Smooth muscle cell (in vitro differentiated cells): ENCODE results near the gene HSDL2. TPM values are rescaled to one million over a fixed set of nuclear protein-coding genes. Genes with fewer than 3 reads are reported as not detected.
"Not testable (repeated sequence)": the region's sequence is repeated elsewhere in the genome, so short reads cannot be mapped to it uniquely, and the experiment has no call there.

Experiments used
- DNase-seq: peaks from one replicate; lab custom pipeline; 2025; ENCODE audit not compliant: unreplicated experiment; lab: John Stamatoyannopoulos, UW
- H2AFZ ChIP-seq: fragments of 200-600 bp; sonication (generic); 2 replicates; pipeline ENCODE4 v1.6.0; 2016; ENCODE audit warnings: antibody characterized with exemption, low read depth, mild to moderate bottlenecking
- H3F3A ChIP-seq: fragments of 200-600 bp; sonication (generic); 2 replicates; pipeline ENCODE4 v1.6.0; 2017; ENCODE audit warnings: antibody characterized with exemption, low read depth
- H3K27ac ChIP-seq: fragments of 200-600 bp; sonication (generic); 2 replicates; pipeline ENCODE4 v1.5.1; 2016; ENCODE audit warnings: low read depth, mild to moderate bottlenecking
- H3K27me3 ChIP-seq: fragments of 200-600 bp; sonication (generic); 2 replicates; pipeline ENCODE4 v1.6.1; 2016; ENCODE audit warnings: low read depth, mild to moderate bottlenecking
- H3K36me3 ChIP-seq: fragments of 200-600 bp; sonication (generic); 2 replicates; pipeline ENCODE4 v1.5.1; 2016; ENCODE audit warnings: low read depth
- H3K4me1 ChIP-seq: fragments of 200-600 bp; sonication (generic); 2 replicates; pipeline ENCODE4 v1.5.1; 2016; ENCODE audit warnings: low read depth
- H3K4me2 ChIP-seq: fragments of 200-600 bp; sonication (generic); 2 replicates; pipeline ENCODE4 v1.6.0; 2016; ENCODE audit warnings: mild to moderate bottlenecking
- H3K4me3 ChIP-seq: fragments of 200-600 bp; sonication (generic); 2 replicates; pipeline ENCODE4 v1.5.1; 2016; ENCODE audit warnings: mild to moderate bottlenecking
- H3K79me2 ChIP-seq: fragments of 200-600 bp; sonication (generic); 2 replicates; pipeline ENCODE4 v1.6.0; 2016; ENCODE audit warnings: low read depth, mild to moderate bottlenecking
- H3K9ac ChIP-seq: fragments of 200-600 bp; sonication (generic); 2 replicates; pipeline ENCODE4 v1.6.0; 2016; ENCODE audit warnings: low read depth
- H3K9me3 ChIP-seq: fragments of 200-600 bp; sonication (generic); replicated peaks from 2 replicates; pipeline ENCODE4 v1.5.1; 2016; ENCODE audit warnings: low read depth
- H4K20me1 ChIP-seq: fragments of 200-600 bp; sonication (generic); 2 replicates; pipeline ENCODE4 v1.6.0; 2016; ENCODE audit warnings: low read depth
- WGBS: methylation state at CpG from one replicate; pipeline ENCODE4 v1.1.7; 2016; ENCODE audit warnings: low lambda C conversion rate; 5-methylcytosine and 5-hydroxymethylcytosine counted together
- polyA plus RNA-seq: library from polyadenylated mRNA; unstranded; fragments of >200 nt; fragmentation: Nextera tagmentation; extraction: Ambion mirVana; gene quantifications from 2 replicates; pipeline ENCODE4 v1.2.1, GENCODE V29; 2016
- total RNA-seq: library from RNA; depleted of rRNA; stranded (reverse); fragments of >200 nt; gene quantifications from 2 replicates; pipeline ENCODE4 v1.2.3, GENCODE V29; 2014
- TF ChIP-seq, protein P1 (sequence below): fragments of 200-600 bp; sonication (generic); IDR thresholded peaks from 2 replicates; pipeline ENCODE4 v1.5.1; 2017; ENCODE audit warnings: borderline replicate concordance, mild to moderate bottlenecking, antibody characterized with exemption; ENCODE audit not compliant: insufficient read depth, poor library complexity, severe bottlenecking

The HSDL2 gene
- total and polyA plus RNA-seq, 2 experiments from 2014 or later, result 8.7 to 18.7 TPM

DNA sequence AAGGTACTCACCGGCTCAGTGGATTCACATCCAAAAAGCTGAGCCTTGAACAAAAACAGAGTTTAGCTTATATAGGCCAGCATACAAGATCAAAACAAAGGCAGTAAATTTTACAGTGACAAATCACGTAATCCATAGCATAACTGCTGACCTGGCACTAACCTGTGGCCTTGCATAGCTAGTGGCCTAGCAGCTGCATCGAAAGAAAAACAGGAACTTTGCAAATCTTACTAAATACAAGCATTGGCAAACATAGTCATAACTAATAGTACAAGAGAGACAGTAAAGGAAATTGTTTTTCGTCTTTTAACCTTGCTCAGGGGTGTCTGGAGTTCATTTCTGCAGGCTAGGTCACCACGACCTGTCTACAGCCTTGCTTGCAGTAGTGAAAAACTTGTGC is 4.8 kb downstream of the HSDL2 start:
- Histone ChIP-seq H4K20me1 (peaks cover 45% of the 10 kb centered on the region), H3K4me1 (peaks cover 3% of the 10 kb centered on the region), H2AFZ (no peak overlapping the region), H3K4me2 (no peak overlapping the region), H3K4me3 (no peak overlapping the region), H3K36me3 (no peaks in the 10 kb centered on the region), H3K9ac (no peak overlapping the region), H3F3A (no peaks in the 10 kb centered on the region), H3K79me2 (peaks cover 27% of the 10 kb centered on the region), H3K27ac (no peak overlapping the region), H3K9me3 (no peaks in the 10 kb centered on the region), H3K27me3 (no peaks in the 10 kb centered on the region)
- 95% methylated on average over 5 of the region's 5 CpGs for WGBS
- TF ChIP-seq, protein P1, sequence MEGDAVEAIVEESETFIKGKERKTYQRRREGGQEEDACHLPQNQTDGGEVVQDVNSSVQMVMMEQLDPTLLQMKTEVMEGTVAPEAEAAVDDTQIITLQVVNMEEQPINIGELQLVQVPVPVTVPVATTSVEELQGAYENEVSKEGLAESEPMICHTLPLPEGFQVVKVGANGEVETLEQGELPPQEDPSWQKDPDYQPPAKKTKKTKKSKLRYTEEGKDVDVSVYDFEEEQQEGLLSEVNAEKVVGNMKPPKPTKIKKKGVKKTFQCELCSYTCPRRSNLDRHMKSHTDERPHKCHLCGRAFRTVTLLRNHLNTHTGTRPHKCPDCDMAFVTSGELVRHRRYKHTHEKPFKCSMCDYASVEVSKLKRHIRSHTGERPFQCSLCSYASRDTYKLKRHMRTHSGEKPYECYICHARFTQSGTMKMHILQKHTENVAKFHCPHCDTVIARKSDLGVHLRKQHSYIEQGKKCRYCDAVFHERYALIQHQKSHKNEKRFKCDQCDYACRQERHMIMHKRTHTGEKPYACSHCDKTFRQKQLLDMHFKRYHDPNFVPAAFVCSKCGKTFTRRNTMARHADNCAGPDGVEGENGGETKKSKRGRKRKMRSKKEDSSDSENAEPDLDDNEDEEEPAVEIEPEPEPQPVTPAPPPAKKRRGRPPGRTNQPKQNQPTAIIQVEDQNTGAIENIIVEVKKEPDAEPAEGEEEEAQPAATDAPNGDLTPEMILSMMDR, result no peak
- no peak for DNase-seq

DNA sequence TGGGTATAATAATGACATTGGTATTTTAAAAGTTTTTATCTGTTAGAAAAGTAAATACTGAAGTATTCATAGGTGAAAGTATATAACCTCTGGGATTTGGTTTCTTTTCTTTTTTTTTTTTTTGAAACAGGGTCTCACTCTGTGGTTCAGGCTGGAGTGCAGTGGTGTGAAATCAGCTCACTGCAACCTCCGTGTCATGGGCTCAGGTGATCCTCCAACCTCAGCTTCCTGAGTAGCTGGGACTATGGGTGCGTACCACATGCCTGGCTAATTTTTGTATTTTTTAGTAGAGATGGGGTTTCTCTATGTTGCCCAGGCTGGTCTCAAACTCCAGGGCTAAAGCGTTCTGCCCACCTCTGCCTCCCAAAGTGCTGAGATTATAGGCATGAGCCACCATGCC is 7.2 kb downstream of the HSDL2 start:
- Histone ChIP-seq H3K36me3 (no peaks in the 10 kb centered on the region), H3K9me3 (no peaks in the 10 kb centered on the region), H3K4me3 (no peak overlapping the region), H3K9ac (no peak overlapping the region), H3K4me2 (no peak overlapping the region), H3K79me2 (peaks cover 28% of the 10 kb centered on the region), H3F3A (no peaks in the 10 kb centered on the region), H3K27ac (no peak overlapping the region), H3K4me1 (no peaks in the 10 kb centered on the region), H3K27me3 (no peaks in the 10 kb centered on the region), H2AFZ (no peak overlapping the region), H4K20me1 (peaks cover 53% of the 10 kb centered on the region)
- TF ChIP-seq, protein P1, result no peak
- DNase-seq, result no peak
- 97% methylated on average over 3 of the region's 3 CpGs for WGBS

DNA sequence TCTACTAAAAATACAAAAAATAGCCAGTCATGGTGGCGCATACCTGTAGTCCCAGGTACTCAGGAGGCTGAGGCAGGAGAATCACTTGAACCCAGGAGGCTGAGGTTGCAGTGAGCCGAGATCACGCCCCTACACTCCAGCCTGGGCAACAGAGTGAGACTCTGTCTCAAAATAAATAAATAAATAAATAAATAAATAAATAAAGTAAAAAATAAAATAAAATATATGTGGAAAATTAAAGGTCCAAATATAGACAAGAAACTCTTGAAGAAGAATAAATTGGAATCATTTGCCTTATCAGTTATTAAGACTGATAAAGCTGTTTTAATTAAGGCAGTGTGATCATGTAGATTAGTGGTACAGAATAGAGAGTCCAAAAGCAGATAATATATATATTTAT is 10.0 kb downstream of the HSDL2 start:
- H3K27me3 ChIP-seq, H3K9me3 ChIP-seq, H3K4me1 ChIP-seq, H2AFZ ChIP-seq, H3K27ac ChIP-seq, H3K36me3 ChIP-seq, H3K4me3 ChIP-seq, DNase-seq, H3K9ac ChIP-seq, H3F3A ChIP-seq, H3K4me2 ChIP-seq: not testable (repeated sequence)
- Histone ChIP-seq H4K20me1 (peaks cover 33% of the 10 kb centered on the region), H3K79me2 (peaks cover 14% of the 10 kb centered on the region)
- WGBS, result 100% methylated on average over 3 of the region's 3 CpGs

DNA sequence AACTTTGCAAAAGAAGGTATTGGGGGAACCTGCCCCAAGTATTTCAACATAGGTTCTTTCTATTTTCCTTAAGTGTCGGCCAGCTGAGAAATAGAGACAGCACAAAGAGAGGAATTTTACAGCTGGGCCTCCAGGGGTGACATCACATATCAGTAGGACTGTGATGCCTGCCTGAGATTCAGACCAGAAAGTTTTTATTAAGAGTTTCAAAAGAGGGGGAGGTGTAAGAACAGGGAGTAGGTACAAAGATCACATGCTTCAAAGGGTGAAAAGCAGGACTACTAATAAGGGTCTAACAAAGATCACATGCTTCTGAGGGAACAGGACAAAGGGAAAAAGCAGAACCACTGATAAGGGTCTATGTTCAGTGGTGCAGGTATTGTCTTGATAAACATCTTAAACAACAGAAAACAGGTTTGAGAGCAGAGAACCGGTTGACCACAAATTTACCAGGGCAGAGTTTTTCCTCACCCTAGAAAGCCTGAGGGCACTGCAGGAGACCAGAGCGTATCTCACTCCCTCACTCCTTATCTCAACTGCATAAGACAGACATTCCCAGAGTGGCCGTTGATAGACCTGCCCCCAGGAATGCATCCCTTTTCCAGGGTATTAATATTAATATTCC is 12.1 kb downstream of the HSDL2 start:
- not testable (repeated sequence) for H3K9ac ChIP-seq, H3K27me3 ChIP-seq, H3K27ac ChIP-seq, DNase-seq, H3K4me1 ChIP-seq, H3K4me2 ChIP-seq, H2AFZ ChIP-seq, H3K4me3 ChIP-seq, H3K9me3 ChIP-seq, H3K36me3 ChIP-seq, H3K79me2 ChIP-seq, H3F3A ChIP-seq
- peaks cover 24% of the 10 kb centered on the region for H4K20me1 ChIP-seq
- WGBS, result 68% methylated on average over 4 of the region's 4 CpGs

DNA sequence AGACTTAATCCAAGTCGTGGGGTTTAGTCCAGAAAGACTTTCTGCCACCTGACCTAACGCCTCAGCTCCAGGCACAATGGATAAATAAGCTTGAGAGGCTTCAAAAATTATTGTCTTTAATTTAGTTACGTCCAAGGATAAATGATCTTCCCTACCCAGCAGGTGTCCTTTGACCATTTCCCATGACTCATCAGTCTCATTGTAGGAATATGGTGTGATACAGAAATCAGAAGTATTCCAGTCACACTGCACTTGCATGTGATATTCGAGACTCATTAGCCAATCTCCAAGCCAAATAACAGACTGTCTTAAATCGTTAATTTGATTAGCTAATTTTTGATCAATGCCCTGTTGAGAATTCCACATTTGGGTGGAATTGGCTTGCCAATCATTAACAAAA is 13.2 kb downstream of the HSDL2 start:
- H4K20me1 ChIP-seq, result peaks cover 14% of the 10 kb centered on the region
- not testable (repeated sequence) for H3K27ac ChIP-seq, H2AFZ ChIP-seq, H3K79me2 ChIP-seq, H3K9ac ChIP-seq, H3K27me3 ChIP-seq, H3K4me3 ChIP-seq, H3K9me3 ChIP-seq, H3K36me3 ChIP-seq, H3K4me2 ChIP-seq, H3F3A ChIP-seq, DNase-seq, H3K4me1 ChIP-seq
- 97% methylated on average over 5 of the region's 5 CpGs for WGBS
